ELR (cell line): Measurements from ENCODE around the gene SLC2A4.
"Not testable (repeated sequence)": the region's sequence is repeated elsewhere in the genome, so short reads cannot be mapped to it uniquely, and the experiment has no call there.

ENCODE experiments used
- DNase-seq: peaks from one replicate; pipeline ENCODE4 v3.0.0-alpha.2; 2015; ENCODE audit warnings: low read depth

The SLC2A4 gene

DNA sequence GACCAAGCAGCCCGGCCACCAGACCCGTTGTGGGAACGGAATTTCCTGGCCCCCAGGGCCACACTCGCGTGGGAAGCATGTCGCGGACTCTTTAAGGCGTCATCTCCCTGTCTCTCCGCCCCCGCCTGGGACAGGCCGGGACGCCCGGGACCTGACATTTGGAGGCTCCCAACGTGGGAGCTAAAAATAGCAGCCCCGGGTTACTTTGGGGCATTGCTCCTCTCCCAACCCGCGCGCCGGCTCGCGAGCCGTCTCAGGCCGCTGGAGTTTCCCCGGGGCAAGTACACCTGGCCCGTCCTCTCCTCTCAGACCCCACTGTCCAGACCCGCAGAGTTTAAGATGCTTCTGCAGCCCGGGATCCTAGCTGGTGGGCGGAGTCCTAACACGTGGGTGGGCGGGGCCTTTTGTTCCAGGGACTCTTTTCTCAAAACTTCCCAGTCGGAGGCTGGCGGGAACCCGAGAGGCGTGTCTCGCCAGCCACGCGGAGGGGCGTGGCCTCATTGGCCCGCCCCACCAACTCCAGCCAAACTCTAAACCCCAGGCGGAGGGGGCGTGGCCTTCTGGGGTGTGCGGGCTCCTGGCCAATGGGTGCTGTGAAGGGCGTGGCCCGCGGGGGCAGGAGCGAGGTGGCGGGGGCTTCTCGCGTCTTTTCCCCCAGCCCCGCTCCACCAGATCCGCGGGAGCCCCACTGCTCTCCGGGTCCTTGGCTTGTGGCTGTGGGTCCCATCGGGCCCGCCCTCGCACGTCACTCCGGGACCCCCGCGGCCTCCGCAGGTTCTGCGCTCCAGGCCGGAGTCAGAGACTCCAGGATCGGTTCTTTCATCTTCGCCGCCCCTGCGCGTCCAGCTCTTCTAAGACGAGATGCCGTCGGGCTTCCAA, at the start of gene SLC2A4:
Gene SLC2A4, plus strand, starts transcription at position 645 of the 879 bp plus-strand sequence. Its CDS starts 217 bp downstream, at position 862.
- DNase-seq, result peak; percentile 97

DNA sequence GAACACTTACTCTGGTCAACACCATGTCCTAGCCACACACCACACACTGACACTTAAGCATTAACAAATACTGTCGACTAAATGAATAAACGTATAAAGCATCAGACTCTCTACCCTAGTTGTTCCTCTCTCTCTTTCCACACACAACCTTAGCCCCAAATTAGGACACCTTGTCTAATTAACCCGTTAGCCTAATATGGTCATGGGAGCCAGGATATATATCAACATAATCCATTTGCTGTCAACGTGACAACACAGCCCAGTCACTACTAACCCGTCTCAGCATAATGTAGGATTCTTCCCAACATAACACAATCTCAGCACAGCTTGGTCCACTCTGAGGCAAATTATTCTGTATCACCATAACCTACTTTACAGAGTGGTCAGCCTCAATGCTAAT, 49.4 kb upstream of the SLC2A4 start:
- no peak for DNase-seq

DNA sequence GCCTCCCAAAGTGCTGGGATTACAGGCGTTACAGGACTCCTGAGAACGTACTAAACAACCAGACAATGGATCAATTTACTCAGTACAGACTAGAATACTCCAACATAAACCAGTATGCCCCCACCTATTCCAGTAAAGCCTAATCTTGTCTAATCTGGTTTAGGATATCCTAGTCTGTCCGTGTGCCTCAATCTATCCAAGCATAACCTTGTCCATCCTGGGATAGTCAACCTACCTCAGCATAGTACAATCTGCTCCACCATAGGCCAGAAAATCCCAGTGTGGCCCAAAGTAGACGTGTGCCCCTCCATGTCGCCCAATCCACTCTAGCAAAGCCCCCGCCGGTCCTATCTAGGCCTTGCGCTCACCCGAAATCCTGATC, 47.8 kb upstream of the SLC2A4 start:
- no peak for DNase-seq

DNA sequence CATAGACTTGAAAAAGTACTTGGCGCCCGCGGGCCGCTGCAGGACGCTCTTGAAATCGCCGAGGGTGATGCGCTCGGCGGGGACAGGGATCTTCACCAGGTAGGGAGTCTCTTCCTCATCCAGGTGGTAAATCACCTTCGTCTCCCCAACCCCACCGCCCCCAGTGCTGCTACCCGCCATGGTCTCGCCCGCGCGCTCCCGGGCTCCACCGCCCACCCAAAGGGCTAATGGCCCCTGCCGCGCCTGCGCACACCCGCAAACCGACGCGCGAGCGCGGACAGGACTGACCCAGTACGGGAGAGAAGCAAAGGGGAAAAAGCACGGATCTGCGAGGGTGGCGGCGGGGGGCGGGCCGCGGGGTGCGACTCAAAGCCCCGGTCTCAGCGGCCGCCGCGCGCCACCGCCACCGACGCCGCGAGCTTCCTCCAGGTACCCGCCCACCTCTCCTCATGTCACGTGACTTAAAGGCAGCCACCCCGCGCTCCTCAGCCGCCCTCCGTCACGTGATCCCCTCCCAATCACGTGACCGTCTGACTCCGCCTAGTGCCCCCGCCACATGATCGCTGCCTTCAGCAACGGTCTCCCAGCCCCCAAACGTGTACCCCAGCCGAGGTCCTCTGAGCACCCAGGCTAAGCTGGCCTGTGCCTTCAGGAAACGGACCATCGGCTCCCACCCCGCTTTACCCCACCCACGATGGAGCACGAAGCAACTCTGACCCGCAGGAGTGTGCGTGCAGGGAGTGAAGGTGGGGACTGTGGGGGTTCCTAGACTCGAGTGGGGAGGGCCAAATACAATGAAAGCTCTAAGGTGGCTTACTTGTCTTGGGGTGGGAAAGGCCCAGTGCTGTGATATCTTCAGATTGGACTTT, 47.2 kb upstream of the SLC2A4 start, which contains the start of gene DVL2:
Gene DVL2, minus strand, starts transcription at position 435 of the 869 bp plus-strand sequence. Its CDS starts 255 bp downstream, at position 180.
- DNase-seq, result peak; percentile 97

DNA sequence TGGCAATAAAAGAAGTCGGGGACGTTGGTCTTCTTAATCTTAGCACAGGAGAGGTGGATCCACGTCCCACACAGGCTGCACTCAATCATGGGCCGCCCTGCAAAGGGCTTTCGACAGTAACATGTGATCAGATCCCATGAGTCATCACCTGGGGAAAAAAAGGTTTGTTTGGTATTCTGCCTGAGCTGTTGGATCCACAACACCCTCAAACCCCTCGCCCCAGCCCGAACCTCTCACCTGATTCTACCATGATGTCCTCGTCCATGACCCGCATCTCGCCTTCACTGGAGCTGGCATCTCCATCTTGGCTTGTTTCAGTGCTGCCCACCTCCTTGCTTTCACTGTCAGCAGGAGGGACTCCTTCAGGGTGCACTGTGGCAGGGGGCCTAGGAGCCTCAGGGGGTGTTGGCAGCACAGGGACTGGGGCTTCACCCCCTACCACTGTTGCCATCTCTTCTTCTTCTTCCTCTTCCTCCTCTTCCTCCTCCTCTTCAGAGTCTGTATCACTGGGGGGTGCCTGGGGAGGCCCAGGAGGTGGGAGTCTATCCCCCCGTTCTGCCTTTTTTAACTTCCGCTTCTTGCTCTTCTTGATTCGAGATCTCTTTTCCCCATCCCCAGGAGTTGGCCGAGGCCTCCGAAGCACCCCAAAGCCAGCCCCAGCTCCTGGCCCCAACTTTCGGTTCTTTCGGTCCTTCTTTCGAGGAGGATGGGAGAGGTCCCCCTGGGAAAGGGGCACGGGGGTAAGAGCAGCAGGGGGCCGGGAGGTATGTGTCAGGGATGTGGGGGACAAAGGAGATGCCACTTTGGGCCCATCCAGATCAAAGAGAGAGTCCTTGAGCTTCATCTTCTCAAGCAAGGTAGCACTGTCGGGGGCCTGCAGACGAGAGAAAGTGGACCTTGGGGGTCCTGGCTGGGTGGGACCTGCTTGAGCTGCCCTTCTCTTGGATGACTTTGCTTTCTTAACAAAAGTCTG, 45.5 kb upstream of the SLC2A4 start:
- DNase-seq, result peak; percentile 57

DNA sequence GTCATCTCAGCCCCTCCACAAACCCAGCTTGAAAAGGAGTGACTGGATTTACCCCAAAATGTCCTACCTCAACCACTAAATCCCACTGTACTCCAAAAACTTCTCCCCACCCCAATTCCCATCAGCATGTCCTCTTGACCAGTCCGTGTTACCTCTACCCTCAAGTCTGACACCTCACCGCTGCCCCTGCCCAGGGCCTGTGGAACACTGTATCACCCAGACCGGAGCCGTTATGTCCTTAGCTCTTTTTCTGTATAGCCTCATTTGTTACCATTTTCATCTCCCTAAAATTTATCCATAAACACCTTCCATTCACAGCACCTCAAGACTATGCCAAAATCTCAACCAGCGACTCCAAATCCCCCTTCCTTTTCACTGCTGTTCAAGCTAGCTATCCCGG, 44.7 kb upstream of the SLC2A4 start:
- no peak for DNase-seq

DNA sequence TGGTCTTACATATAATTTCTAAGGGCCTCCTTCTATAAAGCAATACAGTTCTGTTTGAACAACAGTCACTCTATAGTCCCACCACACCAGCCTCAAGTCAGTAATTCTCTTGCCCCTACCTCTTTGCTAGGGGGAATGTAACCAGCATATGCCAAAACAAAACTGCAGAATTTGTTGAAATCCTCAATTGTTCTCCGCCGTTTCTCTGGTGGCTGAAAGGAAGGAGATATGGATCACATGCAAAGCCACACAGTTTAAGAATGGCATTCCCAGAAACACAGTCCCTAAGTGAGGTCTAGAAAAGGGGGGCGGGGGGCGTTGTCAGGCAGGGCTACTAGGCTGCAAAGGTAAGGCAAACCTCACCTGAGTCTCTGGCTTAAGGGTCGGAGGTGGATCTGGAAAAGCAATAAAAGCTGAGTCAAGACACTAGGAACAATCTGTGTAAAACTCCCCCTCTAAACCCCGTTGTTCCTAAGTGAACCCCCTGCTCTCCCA, 44.2 kb upstream of the SLC2A4 start:
- no peak for DNase-seq

DNA sequence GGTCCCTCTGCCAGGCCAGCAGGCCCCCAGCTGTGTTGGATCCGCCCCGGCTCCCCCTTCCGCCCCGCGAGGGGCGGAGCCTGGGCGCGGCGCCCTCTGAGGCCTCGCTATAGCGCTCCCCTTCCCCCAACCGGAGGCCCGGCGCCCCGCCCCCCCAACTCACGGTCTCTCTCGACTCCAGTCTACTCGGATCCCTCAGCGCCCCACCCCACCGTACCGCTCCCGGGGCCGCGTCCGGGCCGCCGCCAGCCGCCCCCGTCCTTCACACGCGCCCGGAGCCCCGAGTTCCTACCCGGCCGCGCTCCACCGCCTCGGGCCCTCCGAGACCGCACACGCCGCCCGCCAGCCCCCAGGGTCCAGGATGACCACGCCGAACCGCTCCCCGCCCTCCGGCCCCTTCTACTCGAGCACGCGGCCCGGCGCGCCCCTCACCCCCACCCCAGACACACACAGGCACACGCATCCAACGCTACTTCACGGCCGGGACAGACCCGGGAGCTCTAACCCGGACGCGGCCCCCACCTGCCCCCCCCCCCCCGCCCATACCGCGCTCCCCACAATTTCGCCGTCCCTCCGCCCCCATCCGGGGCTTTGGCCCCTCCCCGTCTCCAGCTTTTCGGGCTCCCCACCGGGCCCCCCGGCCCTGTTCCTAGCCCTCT, 43.6 kb upstream of the SLC2A4 start:
- peak; percentile 76 for DNase-seq

DNA sequence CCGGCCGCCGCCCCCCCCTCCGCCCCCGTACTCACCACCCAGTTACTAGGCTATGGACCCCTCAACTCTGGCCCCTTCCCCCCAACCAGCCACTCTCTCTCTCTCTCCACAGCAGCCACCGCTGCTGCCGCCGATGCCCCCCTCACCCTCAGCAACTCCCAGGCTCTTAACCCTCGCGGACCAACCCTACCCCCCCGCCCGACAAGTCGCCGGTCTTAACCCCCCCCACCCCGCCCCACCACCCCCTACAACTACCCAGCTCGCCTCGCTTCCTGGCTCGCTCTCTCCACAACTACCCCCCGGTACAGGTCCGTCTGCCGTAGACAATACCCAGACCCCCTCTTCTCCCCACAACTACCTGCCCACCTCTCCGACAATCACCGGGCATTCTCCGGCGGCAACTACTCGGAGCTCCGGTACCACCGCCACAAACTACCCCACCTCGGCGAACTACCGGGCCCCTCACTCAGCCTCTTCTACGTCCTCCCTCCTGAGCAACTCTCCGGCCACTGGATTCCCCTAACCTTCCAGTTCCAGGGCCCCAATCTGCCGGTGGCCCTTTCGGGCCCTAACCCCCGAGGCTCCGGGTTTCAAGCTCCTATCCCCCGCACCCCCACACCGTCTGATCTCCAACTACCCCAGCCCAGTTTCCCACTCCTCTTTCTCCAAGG, 43.0 kb upstream of the SLC2A4 start:
- DNase-seq, result peak; percentile 50

DNA sequence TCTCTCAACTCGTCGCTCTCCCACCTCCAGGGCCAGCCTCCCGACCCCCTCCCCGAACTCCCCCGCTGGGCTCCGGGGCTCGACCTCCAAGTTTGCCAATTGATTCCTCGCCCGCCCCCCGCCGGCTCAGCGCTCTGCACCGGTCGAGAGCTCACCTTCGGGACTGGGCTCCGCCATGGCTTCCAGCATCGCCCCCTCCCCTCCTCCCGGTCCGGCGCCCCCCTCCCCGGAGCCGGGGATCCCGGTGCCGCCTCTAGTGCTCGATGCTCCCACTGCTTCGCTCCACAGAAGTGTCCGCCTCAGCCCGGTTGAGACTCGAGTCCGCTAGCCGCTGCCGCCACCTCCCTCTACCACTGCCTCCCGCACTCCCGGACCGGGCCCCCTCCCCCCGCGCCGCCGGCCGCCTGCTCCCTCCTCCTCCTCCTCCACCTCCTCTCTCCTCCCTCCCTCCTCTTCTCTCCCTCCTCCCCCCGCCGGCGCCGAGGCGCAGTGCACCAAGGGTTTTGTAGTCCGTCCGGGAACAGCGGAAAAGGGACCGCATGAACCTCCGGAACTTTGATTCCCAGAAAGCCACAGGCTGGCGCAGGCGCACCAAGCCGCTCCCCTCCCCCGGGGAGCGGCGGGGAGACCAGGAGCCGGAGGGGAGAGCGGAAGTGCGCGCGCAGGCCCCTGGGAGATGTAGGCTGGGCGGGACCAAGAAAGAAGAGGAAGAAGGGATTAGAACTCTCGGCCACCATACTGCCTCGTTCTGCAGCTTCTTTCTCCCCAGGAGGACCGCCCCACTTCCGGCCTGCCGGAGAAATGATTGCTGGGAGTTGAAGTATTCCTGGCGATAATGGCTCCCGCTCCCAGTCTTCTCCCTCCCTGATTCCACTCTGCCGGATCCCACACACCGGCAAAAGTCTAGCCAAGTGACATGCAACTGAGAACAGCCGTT, 42.2 kb upstream of the SLC2A4 start, which contains the start of gene PHF23:
Gene PHF23, minus strand, starts transcription at position 367 of the 937 bp plus-strand sequence. Its CDS starts 178 bp downstream, at position 189.
- DNase-seq, result peak; percentile 100

DNA sequence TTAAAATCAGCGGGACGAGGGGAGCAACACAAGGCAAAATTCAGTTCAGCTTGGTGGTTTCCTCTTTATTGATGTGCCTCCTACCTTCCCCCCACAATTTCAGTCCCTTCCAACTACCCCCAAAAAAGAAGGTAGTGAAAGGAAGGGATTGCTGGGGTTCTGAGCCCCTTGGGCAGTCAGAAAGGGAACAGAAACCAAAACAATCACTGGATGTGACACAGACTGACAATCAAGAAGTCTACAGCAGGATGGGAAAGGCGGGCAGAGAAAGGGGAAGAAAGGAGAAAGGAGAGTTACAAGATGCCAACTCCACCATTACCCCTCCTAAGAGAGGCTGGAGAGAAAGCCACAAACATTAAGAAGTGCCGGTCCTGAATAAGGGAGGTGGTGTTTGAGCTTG, 41.1 kb upstream of the SLC2A4 start:
- DNase-seq, result no peak

DNA sequence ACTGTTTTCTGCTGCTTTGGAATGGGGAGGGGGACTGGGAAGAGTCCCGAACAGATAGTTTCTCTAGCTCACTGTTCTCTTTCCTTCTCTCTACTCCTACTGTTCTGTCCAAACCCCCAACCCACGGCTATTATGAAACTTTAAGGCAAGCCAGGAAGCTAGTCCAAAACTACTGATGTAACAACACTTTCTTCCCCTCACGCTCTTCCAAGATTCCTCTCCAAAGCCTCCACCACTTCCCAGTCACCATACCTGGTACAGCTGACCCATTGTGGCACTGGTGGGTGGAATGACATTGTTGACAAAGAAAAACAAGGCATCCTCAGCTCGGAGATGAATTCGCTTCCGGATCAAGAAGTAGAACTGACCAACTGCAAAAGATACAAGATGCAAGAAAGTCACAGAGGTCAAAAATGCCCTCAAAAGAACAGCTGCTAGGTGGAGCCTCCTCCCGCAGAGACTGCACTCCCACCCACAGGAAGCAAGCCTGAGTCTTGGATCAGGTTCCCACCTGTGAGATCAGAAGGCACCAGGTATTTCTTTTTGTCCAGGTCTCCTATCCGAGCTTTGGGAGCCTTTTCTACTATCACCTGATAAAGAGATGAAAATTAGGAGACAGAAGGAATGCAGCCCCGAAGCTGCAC, 40.3 kb upstream of the SLC2A4 start:
- DNase-seq, result no peak

DNA sequence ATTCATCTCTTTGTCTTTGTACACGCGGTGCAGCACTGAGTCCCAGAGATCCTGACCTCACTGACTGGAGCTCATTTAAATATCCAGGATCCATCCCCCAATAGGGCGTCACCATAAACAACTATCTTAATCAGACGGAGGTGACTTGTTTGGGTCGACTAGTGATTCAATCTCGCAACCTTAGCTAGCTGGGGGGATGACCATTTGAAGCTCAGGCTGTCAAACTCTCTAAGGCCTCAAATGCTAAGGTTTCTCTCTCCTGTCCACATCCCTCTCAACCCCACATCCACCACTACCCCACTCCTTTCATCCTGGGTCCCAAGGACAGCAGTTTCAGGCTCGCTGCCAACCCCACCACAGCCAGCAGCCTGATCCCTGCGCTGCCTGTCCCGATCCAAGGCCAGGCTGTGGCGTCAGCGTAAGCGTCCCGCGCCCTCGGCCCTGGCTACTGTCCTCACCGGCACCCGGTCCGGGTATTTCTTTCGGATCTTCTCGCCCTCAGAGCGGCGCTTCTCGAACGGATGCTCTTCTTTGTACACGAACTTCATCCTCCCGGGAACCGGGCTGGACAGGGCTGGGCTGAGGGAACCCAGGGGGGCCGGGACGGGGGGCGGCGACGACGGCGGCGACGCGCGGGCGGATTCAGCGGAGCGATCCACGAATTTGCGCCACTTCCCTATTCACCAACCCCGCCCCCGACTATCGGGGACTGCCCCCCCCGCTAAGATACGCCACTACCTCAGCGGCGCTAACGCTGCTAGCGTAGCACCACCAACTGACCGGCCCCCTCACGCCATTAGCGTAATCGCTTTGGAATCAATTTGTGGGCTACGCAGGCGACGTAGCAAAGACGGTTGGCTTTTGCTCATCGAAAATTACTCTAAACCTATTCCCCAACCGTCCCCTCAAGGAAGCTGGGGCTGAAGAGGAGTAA, 39.5 kb upstream of the SLC2A4 start, which contains the start of gene GABARAP:
Gene GABARAP, minus strand, starts transcription at position 667 of the 934 bp plus-strand sequence. Its CDS starts 119 bp downstream, at position 548.
- DNase-seq, result peak; percentile 93

DNA sequence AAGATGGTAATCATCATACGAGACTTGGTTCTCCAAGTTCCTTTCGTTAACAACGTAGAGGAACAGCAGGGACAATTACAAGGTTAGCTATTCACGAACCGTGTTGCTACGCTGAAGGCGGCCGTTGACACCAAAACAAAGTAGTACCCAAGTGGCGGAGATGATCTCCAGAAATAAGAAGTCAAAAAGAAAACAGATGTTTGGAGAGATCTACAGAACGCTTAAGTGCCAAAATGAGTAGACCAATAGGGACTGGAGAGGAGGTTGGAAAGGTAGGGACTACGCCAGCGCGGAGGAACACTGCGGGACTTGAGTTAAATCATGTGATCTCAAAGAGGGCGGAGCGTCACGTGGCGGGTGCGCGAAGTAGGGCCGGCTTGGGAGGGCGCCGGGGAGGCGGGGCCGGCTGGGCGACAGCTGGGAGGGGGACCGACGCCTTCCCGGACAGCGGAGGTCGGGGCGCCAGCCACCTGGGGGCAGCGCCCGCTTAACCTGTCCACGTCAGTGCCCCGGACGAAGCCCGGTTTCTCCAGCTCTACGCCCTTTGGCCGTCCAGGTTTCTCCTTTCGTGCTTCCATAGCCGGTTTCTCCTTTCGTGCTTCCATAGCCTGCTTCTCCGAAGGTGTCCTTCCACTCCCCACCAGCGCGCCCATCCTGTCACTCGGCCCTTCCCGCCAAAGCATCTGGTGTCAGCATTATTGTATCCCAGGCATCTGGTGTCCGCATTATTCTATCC, 38.6 kb upstream of the SLC2A4 start:
- DNase-seq, result peak; percentile 98

DNA sequence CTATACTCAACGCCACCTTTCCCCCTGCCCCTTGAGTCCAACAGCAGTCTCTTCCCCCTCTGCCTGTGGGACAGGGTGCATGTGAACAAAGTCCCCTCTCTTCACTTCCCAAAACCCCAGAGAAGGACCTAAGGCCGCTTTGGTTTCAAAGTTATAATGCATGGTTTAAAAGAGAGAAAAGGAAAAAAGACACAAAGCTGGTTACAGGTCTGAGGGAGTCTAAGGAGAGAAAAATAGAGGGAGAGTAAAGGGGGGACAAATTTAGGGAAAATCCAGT, 38.1 kb upstream of the SLC2A4 start:
- no peak for DNase-seq

DNA sequence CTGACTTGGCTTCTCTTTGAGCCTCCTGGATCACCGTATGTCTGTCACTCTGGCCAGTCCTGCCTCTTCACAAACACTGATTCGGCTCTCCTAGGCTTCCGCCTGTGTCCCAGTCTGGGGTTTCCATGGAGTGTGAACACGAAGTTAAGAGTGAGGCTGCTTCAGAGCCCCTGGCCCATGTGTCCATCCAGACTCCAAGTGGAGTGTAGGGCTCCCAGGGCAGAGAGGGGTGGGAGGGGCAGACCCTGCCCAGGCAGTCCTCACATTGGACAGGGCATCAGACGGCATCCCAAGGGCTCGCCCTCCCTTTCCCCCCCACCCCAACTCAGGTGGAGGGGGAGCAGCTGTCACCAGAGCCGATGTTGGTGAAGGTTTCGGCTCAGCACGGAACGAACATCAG, 37.7 kb upstream of the SLC2A4 start:
- not testable (repeated sequence) for DNase-seq

DNA sequence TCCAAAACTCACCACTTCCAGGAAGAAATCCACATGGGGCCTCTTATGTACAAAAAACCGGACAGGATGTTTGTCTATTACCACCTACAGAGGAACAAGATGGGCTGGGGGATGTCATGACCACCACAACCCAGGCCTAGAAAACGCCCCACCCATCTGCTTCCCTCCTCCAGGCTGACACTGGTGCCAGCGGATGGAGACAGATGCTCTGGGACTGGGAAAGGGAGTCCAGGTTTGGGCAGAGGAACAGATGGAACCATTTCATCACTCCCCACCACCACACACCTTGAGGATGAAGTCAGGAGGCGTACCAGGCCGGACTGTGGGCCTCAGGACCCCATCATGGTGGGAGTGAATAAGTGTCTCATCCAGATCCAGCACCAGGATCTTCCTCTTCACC, 34.7 kb upstream of the SLC2A4 start:
- DNase-seq, result no peak
